Left renal cortex interstitium (tissue), 4 donors: ENCODE measurements around the gene PPFIA3. TPM values are rescaled to one million over a fixed set of nuclear protein-coding genes. Genes with fewer than 3 reads are reported as not detected.
"Not testable (repeated sequence)": the region's sequence is repeated elsewhere in the genome, so short reads cannot be mapped to it uniquely, and the experiment has no call there.

ENCODE experiments used
- DNase-seq, 4 donors: peaks; one replicate each; pipeline ENCODE4 v3.0.0-alpha.2; 2013; ENCODE audit warnings: low read depth in 4 of 4, low spot score in 2 of 4, missing footprints in 1 of 4
- polyA plus RNA-seq, 4 donors: library from polyadenylated mRNA; unstranded; fragments of 120-200 nt; gene quantifications; one replicate each; pipeline ENCODE4 v1.2.1, GENCODE V29; 2013; ENCODE audit not compliant: insufficient read length in 4 of 4

PPFIA3 gene
- 10 to 100 TPM in 1 of 4 donors, 1 to 10 TPM in 3; 4.5 to 11.1 (median 8.7) TPM for polyA plus RNA-seq

- DNase-seq = peak in 1 of 4 donors; percentile 62
Measured at GRCh38 chr19:49119411-49120324, at the start of gene PPFIA3. TSS of gene PPFIA3 (plus strand) at chr19:49119544. CDS start at chr19:49127874, 8,330 bp downstream.

- no peak for DNase-seq
Measured at GRCh38 chr19:49070416-49070815, 48.9 kb upstream of the PPFIA3 start.

- DNase-seq = no peak
Measured at GRCh38 chr19:49071860-49072547, 47.3 kb upstream of the PPFIA3 start.

GRCh38 chr19:49073514-49074378 lies 45.6 kb upstream of the PPFIA3 start:
- DNase-seq = no peak

- not testable (repeated sequence) for DNase-seq
Measured at GRCh38 chr19:49074869-49075268, 44.5 kb upstream of the PPFIA3 start.

GRCh38 chr19:49080392-49080791 lies 39.0 kb upstream of the PPFIA3 start:
- DNase-seq = no peak

- DNase-seq = no peak
Measured at GRCh38 chr19:49081273-49081672, 38.1 kb upstream of the PPFIA3 start.

- no peak for DNase-seq
Measured at GRCh38 chr19:49084206-49085019, 34.9 kb upstream of the PPFIA3 start.

- peak; percentile 93 to 100 (median 98) for DNase-seq
Measured at GRCh38 chr19:49085020-49085867, 34.1 kb upstream of the PPFIA3 start, which contains the start of gene SNRNP70. TSS of gene SNRNP70 (plus strand) at chr19:49085451. CDS start at chr19:49086415, 964 bp downstream.

- DNase-seq = no peak
Measured at GRCh38 chr19:49085868-49086232, 33.5 kb upstream of the PPFIA3 start.

- DNase-seq = no peak
Measured at GRCh38 chr19:49086296-49086695, 33.0 kb upstream of the PPFIA3 start.

GRCh38 chr19:49091391-49092038 lies 27.8 kb upstream of the PPFIA3 start:
- no peak for DNase-seq

GRCh38 chr19:49092686-49093085 lies 26.7 kb upstream of the PPFIA3 start:
- DNase-seq = no peak

- DNase-seq = no peak
Measured at GRCh38 chr19:49094505-49095482, 24.6 kb upstream of the PPFIA3 start.

GRCh38 chr19:49097453-49098288 lies 21.7 kb upstream of the PPFIA3 start:
- DNase-seq = peak in 2 of 4 donors; percentile 48 to 61

GRCh38 chr19:49098795-49099194 lies 20.5 kb upstream of the PPFIA3 start:
- DNase-seq = no peak
